ENCODE data around the gene ZNRF1. TPM values are rescaled to one million over a fixed set of nuclear protein-coding genes. Genes with fewer than 3 reads are reported as not detected.

The ZNRF1 gene
- total RNA-seq, 2 experiments from 2014 or later, result 11.0 to 13.7 TPM

DNA sequence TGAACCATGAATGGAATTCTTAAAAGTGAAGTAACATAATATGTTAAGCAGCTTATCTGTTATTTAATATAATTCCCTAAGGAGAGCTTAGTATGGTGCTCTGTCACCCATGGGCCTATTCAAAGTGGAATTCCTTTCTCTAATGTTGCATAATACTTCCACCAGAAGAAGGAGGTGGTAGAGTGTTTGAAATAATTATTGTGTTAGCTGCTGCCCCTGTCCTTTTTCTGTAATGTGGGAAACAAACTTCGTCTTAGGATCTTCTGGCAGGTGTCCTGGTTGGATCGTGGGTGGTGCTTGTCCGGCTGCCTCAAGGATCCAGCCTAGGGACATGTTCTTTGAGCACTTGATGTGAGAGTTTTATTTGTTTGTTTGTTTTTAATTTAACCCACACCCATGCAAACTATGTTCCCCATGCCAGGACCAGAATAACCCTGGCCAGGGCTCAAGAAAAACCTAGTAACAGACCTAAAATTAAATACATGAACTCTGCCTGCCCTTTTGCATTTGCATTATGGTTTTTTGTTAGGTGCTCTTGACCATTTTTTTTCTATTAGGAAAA, 46.1 kb downstream of the ZNRF1 start:
- Mint-ChIP-seq H3K36me3 (ENCODE audit: low read depth) (no peaks in the 10 kb centered on the region), H3K4me1 (ENCODE audit: low read depth) (no peaks in the 10 kb centered on the region), H3K27ac (no peak overlapping the region), H3K27me3 (no peaks in the 10 kb centered on the region), H3K4me3 (no peak overlapping the region), H3K9me3 (no peaks in the 10 kb centered on the region)
- ChIA-PET POLR2A (interaction anchor here (1.4 kb wide), 1 partner anchor 25 kb away, joined by 4 read pairs; no protein-coding TSS in a partner anchor), CTCF (interaction anchor here (0.8 kb wide), 1 partner anchor 14 kb away, joined by 3 read pairs; no protein-coding TSS in a partner anchor)
- TF ChIP-seq, protein P1, sequence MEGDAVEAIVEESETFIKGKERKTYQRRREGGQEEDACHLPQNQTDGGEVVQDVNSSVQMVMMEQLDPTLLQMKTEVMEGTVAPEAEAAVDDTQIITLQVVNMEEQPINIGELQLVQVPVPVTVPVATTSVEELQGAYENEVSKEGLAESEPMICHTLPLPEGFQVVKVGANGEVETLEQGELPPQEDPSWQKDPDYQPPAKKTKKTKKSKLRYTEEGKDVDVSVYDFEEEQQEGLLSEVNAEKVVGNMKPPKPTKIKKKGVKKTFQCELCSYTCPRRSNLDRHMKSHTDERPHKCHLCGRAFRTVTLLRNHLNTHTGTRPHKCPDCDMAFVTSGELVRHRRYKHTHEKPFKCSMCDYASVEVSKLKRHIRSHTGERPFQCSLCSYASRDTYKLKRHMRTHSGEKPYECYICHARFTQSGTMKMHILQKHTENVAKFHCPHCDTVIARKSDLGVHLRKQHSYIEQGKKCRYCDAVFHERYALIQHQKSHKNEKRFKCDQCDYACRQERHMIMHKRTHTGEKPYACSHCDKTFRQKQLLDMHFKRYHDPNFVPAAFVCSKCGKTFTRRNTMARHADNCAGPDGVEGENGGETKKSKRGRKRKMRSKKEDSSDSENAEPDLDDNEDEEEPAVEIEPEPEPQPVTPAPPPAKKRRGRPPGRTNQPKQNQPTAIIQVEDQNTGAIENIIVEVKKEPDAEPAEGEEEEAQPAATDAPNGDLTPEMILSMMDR (IDR thresholded peaks at IDR 0.05), result no peak
- intact Hi-C loops (cut with micrococcal nuclease), result no loop called here
- DNase-seq (no peak), ATAC-seq (no peak)

DNA sequence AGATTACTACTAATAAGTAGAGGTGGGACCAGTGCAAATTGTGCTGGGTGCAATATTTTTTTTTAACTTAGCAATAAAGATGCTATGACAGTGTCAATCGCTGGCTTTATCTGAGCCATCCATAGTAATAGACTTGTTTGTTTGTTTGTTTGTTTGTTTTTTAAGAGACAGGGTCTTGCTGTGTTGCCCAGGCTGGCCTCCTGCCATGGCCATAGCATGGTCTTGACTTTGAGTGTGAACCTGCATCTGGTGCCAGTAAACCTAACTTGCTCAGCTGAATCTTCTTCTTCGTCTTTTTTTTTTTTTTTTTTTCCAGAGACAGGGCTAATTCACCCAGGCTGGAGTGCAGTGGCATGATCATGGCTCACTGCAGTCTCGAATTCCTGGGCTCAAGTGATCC, 46.6 kb downstream of the ZNRF1 start:
- POLR2A ChIA-PET, result interaction anchor here (1.4 kb wide), 1 partner anchor 26 kb away, joined by 4 read pairs; no protein-coding TSS in a partner anchor

DNA sequence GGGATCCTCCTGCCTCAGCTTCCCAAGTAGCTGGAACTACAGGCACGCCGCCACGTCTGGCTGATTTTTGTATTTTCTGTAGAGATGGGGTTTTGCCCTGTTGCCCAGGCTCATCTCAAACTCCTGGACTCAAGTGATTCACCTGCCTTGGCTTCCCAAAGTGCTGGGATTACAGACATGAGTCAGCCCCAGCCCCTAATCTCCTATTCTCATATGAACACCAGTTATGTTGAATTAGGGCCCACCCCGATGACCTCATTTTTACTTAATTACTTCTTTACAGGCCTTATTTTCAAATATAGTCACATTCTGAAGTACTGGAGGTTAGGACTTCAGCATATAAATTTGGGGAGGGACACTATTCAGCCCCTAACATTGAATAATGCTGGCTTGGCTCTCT, 49.2 kb downstream of the ZNRF1 start:
- no peaks in the 10 kb centered on the region for H3K27me3 Mint-ChIP-seq
- H3K27ac Mint-ChIP-seq, result no peak overlapping the region
- ChIA-PET POLR2A (no interaction called here), CTCF (no interaction called here)
- TF ChIP-seq, protein P1 (IDR thresholded peaks at IDR 0.05), result no peak
- ATAC-seq (no peak), DNase-seq (no peak)
- no peaks in the 10 kb centered on the region for H3K36me3 Mint-ChIP-seq (ENCODE audit: low read depth)
- intact Hi-C loops (cut with micrococcal nuclease), result no loop called here
- H3K9me3 Mint-ChIP-seq, result no peaks in the 10 kb centered on the region
- no peak overlapping the region for H3K4me3 Mint-ChIP-seq
- H3K4me1 Mint-ChIP-seq (ENCODE audit: low read depth), result no peaks in the 10 kb centered on the region

More for the DNA sequence above, 46.6 kb downstream of the ZNRF1 start:
- H3K4me3 Mint-ChIP-seq, result no peak overlapping the region
- intact Hi-C loops (cut with micrococcal nuclease), result no loop called here
- TF ChIP-seq, protein P1 (IDR thresholded peaks at IDR 0.05), result no peak
- no peaks in the 10 kb centered on the region for H3K27me3 Mint-ChIP-seq
- no peaks in the 10 kb centered on the region for H3K4me1 Mint-ChIP-seq (ENCODE audit: low read depth)
- no peak for DNase-seq
- ATAC-seq, result no peak
- CTCF ChIA-PET, result interaction anchor here (0.8 kb wide), 1 partner anchor 14 kb away, joined by 3 read pairs; no protein-coding TSS in a partner anchor
- no peak overlapping the region for H3K27ac Mint-ChIP-seq
- H3K36me3 Mint-ChIP-seq (ENCODE audit: low read depth), result no peaks in the 10 kb centered on the region
- no peaks in the 10 kb centered on the region for H3K9me3 Mint-ChIP-seq

DNA sequence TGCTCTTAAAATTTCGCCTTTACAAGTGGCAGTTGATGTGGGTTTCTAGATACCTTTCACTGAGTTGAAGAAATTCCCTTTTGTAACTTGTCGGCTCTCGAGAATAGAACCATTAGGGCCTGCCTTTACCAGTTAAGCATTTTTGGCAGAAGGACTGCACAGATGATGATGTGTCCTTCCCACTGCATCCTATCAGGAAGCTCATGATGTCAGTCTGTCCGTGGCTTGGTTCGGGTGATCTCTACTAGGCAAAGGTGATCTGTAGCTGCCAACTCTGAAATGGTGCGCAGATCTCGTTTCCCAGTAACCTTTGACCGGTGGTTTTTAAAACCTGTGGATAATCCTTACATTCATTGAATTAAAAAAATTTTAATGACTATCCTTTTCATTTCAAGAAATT, 49.7 kb downstream of the ZNRF1 start:
- ATAC-seq (no peak), DNase-seq (no peak)
- TF ChIP-seq, protein P1 (IDR thresholded peaks at IDR 0.05), result no peak
- H3K9me3 Mint-ChIP-seq, result no peaks in the 10 kb centered on the region
- no peaks in the 10 kb centered on the region for H3K36me3 Mint-ChIP-seq (ENCODE audit: low read depth)
- ChIA-PET POLR2A (no interaction called here), CTCF (no interaction called here)
- H3K27ac Mint-ChIP-seq, result no peak overlapping the region
- intact Hi-C loops (cut with micrococcal nuclease), result no loop called here
- H3K4me1 Mint-ChIP-seq (ENCODE audit: low read depth), result no peaks in the 10 kb centered on the region
- H3K4me3 Mint-ChIP-seq, result no peak overlapping the region
- no peaks in the 10 kb centered on the region for H3K27me3 Mint-ChIP-seq

DNA sequence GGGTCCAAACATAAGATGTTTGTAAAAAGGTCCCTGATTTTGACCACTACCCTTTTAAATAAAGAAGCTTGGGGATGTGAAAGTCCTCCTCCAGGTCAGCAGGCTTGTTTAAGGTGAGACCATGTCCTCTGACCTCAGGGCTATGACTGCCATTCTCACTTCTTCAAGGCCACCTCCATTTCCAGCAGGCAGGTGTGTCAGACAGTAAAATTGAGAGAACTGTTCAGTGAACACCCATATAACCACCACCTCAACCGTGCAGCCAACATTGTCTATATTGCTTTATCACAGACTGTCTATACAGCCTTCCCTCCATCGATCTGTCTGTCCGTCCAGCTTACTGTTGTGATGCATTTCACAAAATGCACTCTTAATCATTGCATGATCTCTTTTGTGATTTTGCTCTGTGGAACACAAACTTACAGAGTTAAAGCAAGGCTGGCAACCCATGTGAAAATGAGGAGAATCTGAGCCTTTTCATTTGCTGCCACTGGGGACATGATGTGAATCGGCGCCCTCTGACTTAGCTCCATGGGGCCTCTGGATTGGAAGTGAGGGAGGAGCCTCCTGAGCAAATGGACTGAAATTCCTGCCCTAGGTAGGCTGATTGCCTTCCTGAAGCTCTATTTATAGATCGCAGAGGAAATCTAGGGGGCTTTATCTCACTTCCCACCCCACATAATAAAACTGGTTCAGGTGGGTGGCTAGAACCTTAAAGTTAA, 53.8 kb downstream of the ZNRF1 start:
- intact Hi-C loops (cut with micrococcal nuclease), result no loop called here
- no peak for DNase-seq
- Mint-ChIP-seq H3K9me3 (no peaks in the 10 kb centered on the region), H3K27ac (no peak overlapping the region), H3K27me3 (no peaks in the 10 kb centered on the region), H3K4me1 (ENCODE audit: low read depth) (peaks cover 4% of the 10 kb centered on the region), H3K4me3 (no peak overlapping the region), H3K36me3 (ENCODE audit: low read depth) (no peaks in the 10 kb centered on the region)
- ChIA-PET POLR2A (no interaction called here), CTCF (interaction anchor here (1.4 kb wide), 1 partner anchor 59 kb away, joined by 3 read pairs; no protein-coding TSS in a partner anchor)
- ATAC-seq, result no peak
- TF ChIP-seq, protein P1 (IDR thresholded peaks at IDR 0.05), result no peak
